ENCODE data around the gene BRPF3.

Gene BRPF3

GRCh38 chr6:36235309-36235708 is 38.8 kb downstream of the BRPF3 start:
- DNase-seq: no peak

- DNase-seq: no peak
These were observed 39.3 kb downstream of the BRPF3 start for GRCh38 chr6:36235862-36236261.

GRCh38 chr6:36239774-36240173 is 43.2 kb downstream of the BRPF3 start:
- no peak for DNase-seq

GRCh38 chr6:36241728-36242127 is 45.2 kb downstream of the BRPF3 start:
- peak; percentile 83 to 84 for DNase-seq

- no peak for DNase-seq
These were observed 45.6 kb downstream of the BRPF3 start for GRCh38 chr6:36242161-36242560.

- no peak for DNase-seq
These were observed 46.1 kb downstream of the BRPF3 start for GRCh38 chr6:36242626-36243025.

- no peak for DNase-seq
These were observed 47.1 kb downstream of the BRPF3 start for GRCh38 chr6:36243562-36244212.

GRCh38 chr6:36244641-36245280 is 48.2 kb downstream of the BRPF3 start:
- no peak for DNase-seq

GRCh38 chr6:36245572-36246061 is 49.1 kb downstream of the BRPF3 start:
- no peak for DNase-seq

GRCh38 chr6:36246506-36247268 is 50.1 kb downstream of the BRPF3 start:
- peak in 1 of 2 donors; percentile 27 for DNase-seq

- no peak for DNase-seq
These were observed 51.1 kb downstream of the BRPF3 start for GRCh38 chr6:36247693-36248092.

- DNase-seq: no peak
These were observed 52.4 kb downstream of the BRPF3 start for GRCh38 chr6:36248980-36249379.

- DNase-seq: no peak
These were observed 53.0 kb downstream of the BRPF3 start for GRCh38 chr6:36249536-36249935.

GRCh38 chr6:36252005-36252404 is 55.5 kb downstream of the BRPF3 start:
- DNase-seq: no peak

- no peak for DNase-seq
These were observed 67.0 kb downstream of the BRPF3 start for GRCh38 chr6:36263390-36264000.

- no peak for DNase-seq
These were observed 69.2 kb downstream of the BRPF3 start for GRCh38 chr6:36265744-36266143.

- no peak for DNase-seq
These were observed 70.5 kb downstream of the BRPF3 start for GRCh38 chr6:36266913-36267644.

GRCh38 chr6:36267731-36268477 is 71.4 kb downstream of the BRPF3 start:
- no peak for DNase-seq

GRCh38 chr6:36268478-36269275 is 72.1 kb downstream of the BRPF3 start:
- peak; percentile 49 to 69 for DNase-seq

GRCh38 chr6:36269834-36270705 is 73.5 kb downstream of the BRPF3 start, which contains the start of gene PNPLA1:
Gene PNPLA1, plus strand, starts transcription at chr6:36270060. Its CDS starts 400 bp downstream, at chr6:36270460.
- DNase-seq: no peak
